SK-N-SH treated with all-trans-retinoic acid at 6 μM for 48 hours (cell line): ENCODE results near the gene CNTRL.

Experiments used
- RARB ChIP-seq: fragments of 250-450 bp; sonication (Bioruptor Pico); IDR thresholded peaks from 2 replicates; pipeline ENCODE4 v1.8.0; 2021; ENCODE audit warnings: mild to moderate bottlenecking, moderate library complexity
- TOX ChIP-seq: fragments of 250-450 bp; sonication (Bioruptor Pico); IDR thresholded peaks from 2 replicates; pipeline ENCODE4 v1.8.0; 2021; ENCODE audit warnings: mild to moderate bottlenecking, moderate library complexity, borderline replicate concordance
- ZFP3 ChIP-seq: fragments of 250-450 bp; sonication (Bioruptor Pico); IDR thresholded peaks from 2 replicates; pipeline ENCODE4 v1.5.0; 2020; ENCODE audit warnings: mild to moderate bottlenecking, moderate library complexity

- TF ChIP-seq ZFP3 (no peak), TOX (no peak), RARB (no peak)
Observed at GRCh38 chr9:121216271-121216805, 141.6 kb downstream of the CNTRL start.
